Skeletal muscle satellite cell (primary cell): ENCODE results near the gene STX10.
"Not testable (repeated sequence)": the region's sequence is repeated elsewhere in the genome, so short reads cannot be mapped to it uniquely, and the experiment has no call there.

Experiments
- H3K27me3 ChIP-seq: 2 replicates; pipeline ENCODE4 v1.7.0; 2013; ENCODE audit warnings: low read length; ENCODE audit not compliant: control insufficient read depth, insufficient read depth
- H3K36me3 ChIP-seq: 2 replicates; pipeline ENCODE4 v1.7.0; 2013; ENCODE audit warnings: mild to moderate bottlenecking, control low read depth, low read length; ENCODE audit not compliant: insufficient read depth
- H3K4me1 ChIP-seq: 2 replicates; pipeline ENCODE4 v1.7.0; 2013; ENCODE audit warnings: low read length; ENCODE audit not compliant: control insufficient read depth, insufficient read depth
- H3K4me2 ChIP-seq: 2 replicates; pipeline ENCODE4 v1.7.0; 2013; ENCODE audit warnings: mild to moderate bottlenecking, low read length
- H3K4me3 ChIP-seq: 2 replicates; pipeline ENCODE4 v1.7.0; 2013; ENCODE audit warnings: low read length
- H3K9ac ChIP-seq: 2 replicates; pipeline ENCODE4 v1.7.0; 2013; ENCODE audit warnings: mild to moderate bottlenecking, low read depth, low read length, moderate library complexity
- H3K9me3 ChIP-seq: replicated peaks from 2 replicates; pipeline ENCODE4 v1.7.0; 2013; ENCODE audit warnings: mild to moderate bottlenecking, control low read depth, low read length

STX10 gene

DNA sequence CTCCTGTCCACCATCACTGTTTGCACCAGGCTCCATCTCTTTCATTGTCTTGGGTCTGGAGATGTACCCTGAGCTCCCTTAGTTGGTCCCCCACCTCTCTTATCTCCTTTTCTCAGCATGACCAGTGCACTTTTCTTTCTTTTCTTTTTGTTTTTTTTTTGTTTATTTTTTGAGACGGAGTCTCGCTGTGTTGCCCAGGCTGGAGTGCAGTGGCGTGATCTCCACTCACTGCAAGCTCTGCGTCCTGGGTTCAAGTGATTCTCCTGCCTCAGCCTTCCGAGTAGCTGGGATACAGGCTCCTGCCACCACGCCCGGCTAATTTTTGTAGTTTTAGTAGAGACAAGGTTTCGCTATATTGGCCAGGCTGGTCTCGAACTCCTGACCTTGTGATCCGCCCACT, 28.1 kb upstream of the STX10 start:
- not testable (repeated sequence) for H3K4me3 ChIP-seq, H3K4me2 ChIP-seq, H3K9ac ChIP-seq, H3K9me3 ChIP-seq, H3K27me3 ChIP-seq, H3K36me3 ChIP-seq
- peaks cover 17% of the 10 kb centered on the region for H3K4me1 ChIP-seq

DNA sequence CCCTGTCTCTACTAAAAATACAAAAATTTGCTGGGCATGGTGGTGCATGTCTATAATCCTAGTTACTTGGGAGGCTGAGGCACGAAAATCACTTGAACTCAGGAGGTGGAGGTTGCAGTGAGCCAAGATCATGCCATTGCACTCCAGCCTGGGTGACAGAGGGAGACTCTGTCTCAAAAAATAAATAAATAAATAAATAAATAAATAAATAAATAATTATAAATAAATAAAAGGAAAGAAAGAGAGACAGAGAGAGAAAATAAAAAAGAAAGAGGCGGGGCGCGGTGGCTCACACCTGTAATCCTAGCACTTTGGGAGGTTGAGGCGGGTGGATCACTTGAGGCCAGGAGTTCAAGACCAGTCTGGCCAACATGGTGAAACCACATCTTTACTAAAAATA, 27.4 kb upstream of the STX10 start:
- H3K4me3 ChIP-seq, H3K4me2 ChIP-seq, H3K27me3 ChIP-seq, H3K9me3 ChIP-seq, H3K9ac ChIP-seq, H3K36me3 ChIP-seq: not testable (repeated sequence)
- peaks cover 24% of the 10 kb centered on the region for H3K4me1 ChIP-seq

- Histone ChIP-seq H3K9ac (no peak overlapping the region), H3K27me3 (no peaks in the 10 kb centered on the region)
Measured at GRCh38 chr19:13176345-13176744, 26.2 kb upstream of the STX10 start.

DNA sequence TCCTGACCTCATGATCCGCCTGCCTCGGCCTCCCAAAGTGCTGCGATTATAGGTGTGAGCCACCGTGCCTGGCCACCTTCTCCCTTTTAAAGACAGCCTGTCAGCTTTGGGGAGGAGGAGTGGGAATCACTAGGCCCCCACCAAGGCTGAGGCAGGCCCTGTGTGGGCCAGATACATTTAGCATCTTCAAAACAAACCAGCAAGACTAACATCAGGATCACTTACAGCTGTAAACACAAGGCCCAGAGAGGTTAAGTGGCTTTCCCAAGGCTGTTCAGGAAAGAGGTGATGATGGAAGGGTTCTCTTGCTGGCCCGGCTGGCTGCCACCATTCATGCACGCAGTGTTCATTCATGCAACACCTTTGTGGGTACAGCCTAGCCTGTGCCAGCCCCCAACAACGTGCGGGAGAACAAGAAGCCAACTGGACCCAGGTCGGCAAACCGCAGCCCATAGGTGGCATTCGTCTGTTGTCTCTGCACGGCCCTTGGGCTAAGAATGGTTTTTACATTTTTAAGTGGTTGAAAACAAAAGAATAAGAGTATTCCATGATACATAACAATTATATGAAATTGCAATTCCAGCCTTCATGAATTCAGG, 23.1 kb upstream of the STX10 start:
- Histone ChIP-seq H3K27me3 (no peaks in the 10 kb centered on the region), H3K4me2 (no peak overlapping the region), H3K36me3 (no peaks in the 10 kb centered on the region), H3K9me3 (no peaks in the 10 kb centered on the region), H3K4me1 (peaks cover 41% of the 10 kb centered on the region), H3K9ac (no peak overlapping the region), H3K4me3 (no peak overlapping the region)

More at GRCh38 chr19:13176345-13176744, 26.2 kb upstream of the STX10 start:
- Histone ChIP-seq H3K4me3 (no peak overlapping the region), H3K9me3 (no peaks in the 10 kb centered on the region), H3K36me3 (no peaks in the 10 kb centered on the region), H3K4me1 (peaks cover 25% of the 10 kb centered on the region), H3K4me2 (peak overlapping the region; percentile 30)

- no peaks in the 10 kb centered on the region for H3K36me3 ChIP-seq
- peaks cover 46% of the 10 kb centered on the region for H3K4me1 ChIP-seq
- H3K9ac ChIP-seq, result peak overlapping the region; percentile 44
- H3K27me3 ChIP-seq, result no peaks in the 10 kb centered on the region
- peak overlapping the region; percentile 25 for H3K4me3 ChIP-seq
- peak overlapping the region; percentile 56 for H3K4me2 ChIP-seq
- no peaks in the 10 kb centered on the region for H3K9me3 ChIP-seq
Measured at GRCh38 chr19:13172346-13173138, 22.4 kb upstream of the STX10 start.

- no peaks in the 10 kb centered on the region for H3K36me3 ChIP-seq
- no peak overlapping the region for H3K9ac ChIP-seq
- H3K4me3 ChIP-seq, result no peak overlapping the region
- H3K27me3 ChIP-seq, result no peaks in the 10 kb centered on the region
- peaks cover 51% of the 10 kb centered on the region for H3K4me1 ChIP-seq
- no peak overlapping the region for H3K4me2 ChIP-seq
- no peaks in the 10 kb centered on the region for H3K9me3 ChIP-seq
Measured at GRCh38 chr19:13171146-13171545, 21.0 kb upstream of the STX10 start.

GRCh38 chr19:13169769-13170168, 19.6 kb upstream of the STX10 start:
- H3K9ac ChIP-seq, result no peak overlapping the region
- H3K36me3 ChIP-seq, result no peaks in the 10 kb centered on the region
- H3K4me2 ChIP-seq, result no peak overlapping the region
- peaks cover 52% of the 10 kb centered on the region for H3K4me1 ChIP-seq
- no peak overlapping the region for H3K4me3 ChIP-seq
- no peaks in the 10 kb centered on the region for H3K9me3 ChIP-seq
- no peaks in the 10 kb centered on the region for H3K27me3 ChIP-seq

GRCh38 chr19:13166151-13166550, 16.0 kb upstream of the STX10 start:
- not testable (repeated sequence) for H3K4me2 ChIP-seq, H3K9me3 ChIP-seq, H3K36me3 ChIP-seq, H3K27me3 ChIP-seq, H3K9ac ChIP-seq, H3K4me3 ChIP-seq
- H3K4me1 ChIP-seq, result peaks cover 61% of the 10 kb centered on the region

GRCh38 chr19:13165162-13165997, 15.2 kb upstream of the STX10 start:
- Histone ChIP-seq H3K4me2 (no peak overlapping the region), H3K4me1 (peaks cover 65% of the 10 kb centered on the region), H3K9me3 (no peaks in the 10 kb centered on the region), H3K27me3 (no peaks in the 10 kb centered on the region), H3K9ac (peak overlapping the region; percentile 49), H3K4me3 (no peak overlapping the region), H3K36me3 (no peaks in the 10 kb centered on the region)

DNA sequence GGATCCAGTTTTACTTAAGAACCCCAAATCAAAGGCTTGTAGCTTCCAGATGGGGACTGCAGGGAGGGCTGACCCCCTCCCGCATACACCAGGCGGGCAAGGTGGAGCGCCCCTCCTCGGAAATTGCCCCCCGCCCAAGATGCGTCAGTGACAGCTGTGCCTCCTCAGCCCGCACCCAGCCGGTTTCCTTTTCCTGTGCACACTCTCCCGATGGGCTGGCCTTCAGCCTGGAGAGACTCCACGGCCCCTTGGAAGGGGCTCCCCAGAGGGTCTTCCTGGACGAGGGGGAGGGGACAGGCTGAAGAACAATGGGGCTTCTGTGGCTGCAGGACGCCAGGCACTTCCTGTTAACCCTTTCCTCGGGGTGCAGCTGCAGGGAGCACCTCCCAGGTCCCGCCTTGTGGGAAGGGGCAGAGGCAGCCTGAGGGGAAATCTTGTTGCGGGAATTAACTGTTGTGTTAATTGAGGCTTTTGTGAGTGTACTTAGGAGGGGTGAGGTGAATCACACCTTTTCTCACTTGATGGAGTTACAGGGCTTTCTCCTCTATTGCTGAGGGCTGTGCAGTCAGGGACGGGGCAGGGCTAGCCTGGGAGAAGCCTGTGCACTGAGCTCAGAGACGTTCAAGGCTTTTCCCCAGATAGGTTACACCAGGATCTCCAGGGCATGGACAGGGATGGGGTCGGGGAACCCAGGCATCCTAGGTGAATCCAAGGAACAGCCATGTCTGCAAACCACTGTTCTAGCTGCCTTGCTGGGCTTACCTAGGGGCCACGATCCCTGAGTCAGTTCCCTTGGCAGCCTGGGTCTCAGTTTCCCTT, 14.4 kb upstream of the STX10 start:
- H3K4me1 ChIP-seq, result peaks cover 58% of the 10 kb centered on the region
- peak overlapping the region; percentile 83 for H3K4me2 ChIP-seq
- no peaks in the 10 kb centered on the region for H3K9me3 ChIP-seq
- peak overlapping the region; percentile 56 for H3K4me3 ChIP-seq
- peak overlapping the region; percentile 49 for H3K9ac ChIP-seq
- H3K27me3 ChIP-seq, result no peaks in the 10 kb centered on the region
- H3K36me3 ChIP-seq, result no peaks in the 10 kb centered on the region
